ENCODE data around the gene MACROD1.

MACROD1 gene

DNA sequence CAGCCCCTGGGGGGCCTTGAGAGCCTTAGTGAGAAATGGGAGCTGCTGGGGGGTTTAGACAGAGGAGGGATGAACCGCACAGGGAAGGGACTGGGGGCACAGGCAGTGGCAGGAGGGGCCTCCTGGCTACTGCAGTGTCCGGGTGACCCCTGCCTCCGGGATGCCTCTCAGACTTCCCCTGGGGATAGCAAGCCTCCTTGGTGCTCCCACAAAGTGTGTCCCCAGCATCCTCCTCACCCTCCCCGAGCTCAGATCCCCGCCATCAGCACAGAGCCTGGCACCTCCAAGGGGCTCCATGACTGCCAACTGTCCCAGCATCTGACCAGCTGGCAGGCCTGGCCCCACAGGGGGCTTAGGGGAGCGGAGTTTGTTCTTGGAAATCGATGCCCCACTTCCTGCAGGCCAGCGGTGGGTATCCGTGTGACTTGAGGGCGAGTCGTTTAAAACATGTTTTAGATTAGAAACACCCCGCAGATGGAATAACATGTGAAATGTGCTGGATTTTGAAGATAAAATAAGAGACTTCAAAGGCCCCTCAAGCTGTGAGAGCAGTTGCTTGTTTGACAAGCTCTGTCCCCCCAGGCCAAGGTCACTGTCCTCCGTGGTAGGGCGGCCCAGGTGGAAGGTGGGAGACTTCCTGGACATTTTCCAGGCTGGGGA is 143.7 kb downstream of the MACROD1 start:
- H3K27me3 Mint-ChIP-seq = no peaks in the 10 kb centered on the region
- H3K27ac Mint-ChIP-seq = no peak overlapping the region
- H3K9me3 Mint-ChIP-seq (ENCODE audit: low read depth) = no peaks in the 10 kb centered on the region
- no peak overlapping the region for H3K4me3 Mint-ChIP-seq
- H3K4me1 Mint-ChIP-seq (ENCODE audit: low read depth) = no peaks in the 10 kb centered on the region
- H3K36me3 Mint-ChIP-seq = no peaks in the 10 kb centered on the region

DNA sequence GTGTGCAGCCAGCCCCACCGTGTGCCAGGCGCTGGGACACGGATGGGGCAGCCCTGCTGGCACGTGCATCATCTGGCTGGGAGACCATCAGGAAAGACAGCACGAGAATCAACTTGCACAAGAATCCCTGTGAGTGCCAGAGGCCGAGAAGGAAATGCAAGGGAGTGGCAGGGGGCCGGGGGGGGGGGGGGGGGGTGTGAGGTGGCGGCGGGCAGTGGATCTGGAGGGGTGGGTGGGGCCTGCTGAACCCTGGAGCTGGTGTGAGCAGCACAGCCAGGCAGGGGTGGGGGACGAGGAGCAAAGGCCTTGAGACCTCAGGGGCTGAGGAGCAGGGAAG is 144.2 kb downstream of the MACROD1 start:
- no peaks in the 10 kb centered on the region for H3K4me1 Mint-ChIP-seq (ENCODE audit: low read depth)
- no peak overlapping the region for H3K27ac Mint-ChIP-seq
- no peak overlapping the region for H3K4me3 Mint-ChIP-seq
- no peaks in the 10 kb centered on the region for H3K9me3 Mint-ChIP-seq (ENCODE audit: low read depth)
- H3K27me3 Mint-ChIP-seq = no peaks in the 10 kb centered on the region
- no peaks in the 10 kb centered on the region for H3K36me3 Mint-ChIP-seq

DNA sequence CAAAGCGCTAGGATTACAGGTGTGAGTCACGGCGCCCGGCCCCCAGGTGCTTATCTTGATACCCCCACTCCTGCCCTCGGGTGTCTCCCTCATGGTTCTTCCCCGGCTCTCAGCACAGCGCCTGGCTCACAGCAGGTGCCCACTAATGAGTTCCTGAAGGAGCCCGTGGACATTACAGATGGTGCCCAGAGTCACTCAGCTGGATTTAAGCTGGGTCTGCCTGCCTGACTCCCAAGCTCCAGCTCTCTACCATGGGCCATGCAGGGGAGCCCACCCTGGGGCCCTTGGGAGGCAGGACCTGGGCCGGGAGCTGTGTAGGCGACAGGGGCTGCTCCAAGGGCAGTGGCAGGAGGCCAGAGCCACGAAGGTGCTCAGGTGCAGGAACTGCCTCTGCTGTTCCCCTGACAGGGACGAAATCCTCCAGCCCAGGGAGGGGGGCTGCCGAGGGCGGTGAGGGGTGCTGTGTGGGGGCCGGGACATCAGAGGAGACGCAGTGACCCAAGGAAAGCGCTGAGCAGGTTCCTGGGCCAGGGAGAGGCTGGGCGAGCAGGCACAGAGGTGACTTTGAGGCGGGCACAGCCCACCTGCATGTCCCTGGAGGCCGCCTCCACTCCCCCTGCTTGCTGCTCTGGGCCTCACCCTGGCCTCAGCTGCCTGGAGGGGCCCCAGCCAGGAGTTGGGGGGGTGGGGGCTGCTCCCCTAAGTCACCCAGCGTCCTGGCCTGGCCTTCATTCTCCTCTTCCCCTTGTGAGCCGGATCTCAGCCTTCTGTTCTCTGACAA is 144.7 kb downstream of the MACROD1 start:
- Mint-ChIP-seq H3K27me3 (no peaks in the 10 kb centered on the region), H3K9me3 (ENCODE audit: low read depth) (no peaks in the 10 kb centered on the region), H3K27ac (no peak overlapping the region), H3K4me3 (no peak overlapping the region), H3K36me3 (no peaks in the 10 kb centered on the region), H3K4me1 (ENCODE audit: low read depth) (no peaks in the 10 kb centered on the region)

DNA sequence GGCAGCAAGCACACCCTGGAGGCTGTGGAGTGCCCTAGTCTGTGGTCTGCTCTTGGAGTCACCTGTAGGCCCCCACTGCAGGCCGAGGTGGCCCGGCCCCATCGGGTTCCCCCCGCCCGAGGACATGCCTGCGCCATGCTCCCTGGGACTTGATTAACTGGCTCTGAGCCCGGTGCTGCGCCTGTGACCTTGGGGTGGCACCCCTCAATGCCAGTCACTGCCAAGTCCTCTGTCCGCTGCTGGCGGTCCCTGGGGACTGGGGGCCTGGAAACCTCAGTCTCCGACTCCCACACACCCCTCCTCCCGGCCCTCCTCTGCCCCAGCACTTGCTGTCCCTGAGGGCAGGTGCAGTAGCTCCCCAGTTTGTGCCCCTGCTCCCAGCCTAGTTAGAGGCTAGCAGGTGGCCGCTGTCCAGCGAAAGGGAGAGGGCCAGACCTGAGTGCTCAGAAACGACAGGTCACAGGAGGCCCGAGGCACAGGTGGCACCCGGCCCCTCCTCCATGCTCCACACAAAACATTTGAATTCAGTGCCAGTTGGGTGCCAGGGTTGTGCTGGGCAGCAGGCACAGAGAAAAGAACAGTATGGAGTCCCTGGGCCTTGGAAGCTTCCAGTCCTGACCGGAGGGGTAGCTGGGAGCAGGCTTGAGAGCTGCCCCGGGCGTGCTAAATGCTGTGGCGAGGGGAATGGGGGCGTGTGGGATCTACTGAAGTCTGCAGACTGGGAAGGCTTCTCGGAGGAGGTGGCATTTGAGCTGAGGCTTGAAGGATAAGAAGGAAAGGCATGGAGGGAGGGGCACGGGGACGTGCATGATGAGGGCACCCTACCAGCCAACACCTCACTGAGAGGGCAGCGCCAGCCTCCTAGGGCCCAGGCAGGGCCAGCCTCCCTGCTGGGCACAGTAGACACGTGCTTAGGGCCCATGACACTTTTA is 146.5 kb downstream of the MACROD1 start:
- H3K36me3 Mint-ChIP-seq = no peaks in the 10 kb centered on the region
- no peak overlapping the region for H3K4me3 Mint-ChIP-seq
- H3K9me3 Mint-ChIP-seq (ENCODE audit: low read depth) = no peaks in the 10 kb centered on the region
- H3K27me3 Mint-ChIP-seq = no peaks in the 10 kb centered on the region
- no peak overlapping the region for H3K27ac Mint-ChIP-seq
- H3K4me1 Mint-ChIP-seq (ENCODE audit: low read depth) = no peaks in the 10 kb centered on the region

DNA sequence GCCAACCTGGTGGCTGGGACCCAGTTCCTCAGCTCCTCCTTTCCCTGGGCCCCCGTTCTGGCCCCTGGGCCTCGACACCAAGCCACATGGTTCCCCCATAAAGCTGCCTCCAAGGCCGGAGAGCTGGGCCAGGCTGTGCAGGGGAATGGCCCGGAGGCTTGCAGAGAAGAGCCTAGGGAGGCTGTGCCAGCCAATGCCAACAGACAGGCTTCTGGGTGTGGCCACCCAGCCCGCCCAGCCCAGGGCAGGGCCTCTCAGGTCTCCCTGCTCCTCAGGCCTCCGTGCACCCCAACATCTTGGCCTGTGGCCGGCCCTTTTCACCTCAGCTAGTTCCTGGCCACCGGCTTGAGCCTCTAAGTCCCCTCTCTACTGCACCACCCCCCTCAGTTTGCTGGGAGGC is 147.6 kb downstream of the MACROD1 start:
- Mint-ChIP-seq H3K27ac (no peak overlapping the region), H3K4me1 (ENCODE audit: low read depth) (no peaks in the 10 kb centered on the region), H3K9me3 (ENCODE audit: low read depth) (no peaks in the 10 kb centered on the region), H3K4me3 (no peak overlapping the region), H3K27me3 (no peaks in the 10 kb centered on the region), H3K36me3 (no peaks in the 10 kb centered on the region)

DNA sequence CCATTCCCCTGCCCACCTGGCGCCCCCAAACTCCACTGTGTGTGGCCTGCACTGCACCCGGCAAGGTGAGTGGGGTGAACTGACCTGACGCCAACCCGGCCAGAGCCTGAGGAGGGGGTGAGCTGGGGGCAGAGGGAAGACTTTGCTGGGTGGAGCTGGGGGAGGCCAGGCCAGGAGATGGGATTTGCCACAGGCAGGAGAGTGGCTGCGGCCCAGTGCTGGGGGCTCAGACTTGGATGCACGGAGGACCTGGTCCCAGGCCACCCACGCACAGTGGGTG is 148.0 kb downstream of the MACROD1 start:
- no peak overlapping the region for H3K27ac Mint-ChIP-seq
- H3K4me3 Mint-ChIP-seq = no peak overlapping the region
- H3K27me3 Mint-ChIP-seq = no peaks in the 10 kb centered on the region
- no peaks in the 10 kb centered on the region for H3K36me3 Mint-ChIP-seq
- no peaks in the 10 kb centered on the region for H3K4me1 Mint-ChIP-seq (ENCODE audit: low read depth)
- H3K9me3 Mint-ChIP-seq (ENCODE audit: low read depth) = no peaks in the 10 kb centered on the region

DNA sequence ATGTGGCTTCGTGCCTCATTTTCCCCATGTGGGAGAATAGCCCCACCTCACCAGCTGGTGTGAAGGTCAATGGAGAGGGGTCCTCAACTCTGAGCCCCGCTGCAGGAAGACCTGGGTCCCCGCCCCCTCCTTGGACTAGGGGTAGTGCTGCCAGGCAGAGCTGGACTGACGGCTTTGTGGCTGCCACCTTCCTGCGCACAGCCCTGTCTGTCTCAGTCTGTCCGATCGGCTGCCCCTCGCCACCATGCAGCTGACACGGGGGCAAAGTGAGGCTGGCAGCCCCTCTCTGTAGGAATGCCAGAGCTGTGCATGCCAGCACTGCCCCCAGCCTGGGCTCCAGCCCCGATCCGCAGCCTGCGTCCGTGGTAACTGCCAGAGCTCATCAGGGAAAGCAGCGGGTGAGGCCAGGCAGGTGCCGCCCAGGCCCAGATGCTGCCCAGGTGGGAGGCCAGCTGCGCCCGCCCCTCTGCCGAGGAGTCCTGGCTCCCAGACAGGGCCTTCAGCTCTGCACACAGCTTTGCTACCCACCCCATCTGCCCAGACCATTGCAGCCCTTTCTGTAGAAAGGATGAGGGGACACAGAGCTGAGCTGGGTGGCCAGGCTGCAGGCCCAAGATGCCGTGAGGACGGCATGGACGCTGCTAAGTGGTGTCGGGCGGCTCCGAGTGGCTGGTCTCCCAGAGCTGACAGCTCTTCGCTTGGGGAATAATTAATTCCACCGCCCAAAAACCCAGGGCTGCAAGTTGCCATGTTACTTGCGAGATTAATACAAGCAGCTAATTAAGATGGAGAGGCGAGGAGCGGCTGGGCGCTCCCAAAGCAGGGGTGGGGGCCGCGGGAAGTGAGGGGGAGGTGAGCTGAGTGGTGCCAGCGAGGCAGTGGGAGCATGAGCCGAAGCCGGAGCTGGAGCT is 149.7 kb downstream of the MACROD1 start:
- no peaks in the 10 kb centered on the region for H3K9me3 Mint-ChIP-seq (ENCODE audit: low read depth)
- no peaks in the 10 kb centered on the region for H3K4me1 Mint-ChIP-seq (ENCODE audit: low read depth)
- H3K27me3 Mint-ChIP-seq = no peaks in the 10 kb centered on the region
- peaks cover 3% of the 10 kb centered on the region for H3K36me3 Mint-ChIP-seq
- no peak overlapping the region for H3K4me3 Mint-ChIP-seq
- H3K27ac Mint-ChIP-seq = no peak overlapping the region

DNA sequence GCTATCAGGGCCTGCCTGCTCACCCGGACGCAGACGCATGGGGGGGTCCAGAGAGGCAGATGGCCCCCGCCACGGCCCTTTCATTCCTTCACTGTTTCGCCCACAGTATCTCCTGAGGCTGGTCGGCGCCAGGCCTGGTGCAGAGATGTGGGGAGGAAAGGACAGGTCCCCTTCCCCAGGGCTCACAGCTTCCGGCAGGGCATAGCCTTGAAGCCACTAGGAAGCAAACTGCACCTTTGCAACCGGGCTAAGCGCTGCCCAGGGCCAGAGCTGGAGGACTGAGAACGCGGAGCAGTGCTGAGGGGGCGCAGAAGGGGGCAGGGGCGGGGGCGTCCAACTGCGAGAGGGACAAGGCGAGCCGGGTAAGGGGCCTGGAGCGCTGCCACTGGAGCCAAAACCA is 150.4 kb downstream of the MACROD1 start:
- H3K4me3 Mint-ChIP-seq = no peak overlapping the region
- H3K27ac Mint-ChIP-seq = no peak overlapping the region
- H3K4me1 Mint-ChIP-seq (ENCODE audit: low read depth) = no peaks in the 10 kb centered on the region
- no peaks in the 10 kb centered on the region for H3K9me3 Mint-ChIP-seq (ENCODE audit: low read depth)
- H3K27me3 Mint-ChIP-seq = no peaks in the 10 kb centered on the region
- H3K36me3 Mint-ChIP-seq = peaks cover 3% of the 10 kb centered on the region

DNA sequence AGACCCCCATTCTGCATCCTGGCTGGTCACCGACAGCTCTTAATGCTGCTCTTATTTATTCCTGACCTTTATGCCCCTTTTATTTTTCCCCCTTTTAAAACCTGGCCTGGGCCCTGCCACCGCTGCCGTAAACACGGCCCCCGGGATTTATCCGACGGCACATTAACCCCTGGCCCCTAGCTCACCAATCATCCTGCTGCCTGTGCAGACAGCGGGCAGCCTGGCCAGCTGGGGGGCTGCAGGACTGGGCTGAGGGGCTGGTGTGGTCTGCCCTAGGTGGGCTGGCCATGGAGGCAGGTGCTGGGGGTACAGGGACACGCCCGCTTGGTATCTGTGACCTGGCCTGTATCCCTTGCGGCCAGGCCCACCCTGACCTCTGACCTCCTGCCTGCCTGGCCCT is 151.6 kb downstream of the MACROD1 start:
- no peaks in the 10 kb centered on the region for H3K9me3 Mint-ChIP-seq (ENCODE audit: low read depth)
- no peaks in the 10 kb centered on the region for H3K27me3 Mint-ChIP-seq
- no peak overlapping the region for H3K4me3 Mint-ChIP-seq
- H3K4me1 Mint-ChIP-seq (ENCODE audit: low read depth) = no peaks in the 10 kb centered on the region
- peaks cover 3% of the 10 kb centered on the region for H3K36me3 Mint-ChIP-seq
- H3K27ac Mint-ChIP-seq = no peak overlapping the region

DNA sequence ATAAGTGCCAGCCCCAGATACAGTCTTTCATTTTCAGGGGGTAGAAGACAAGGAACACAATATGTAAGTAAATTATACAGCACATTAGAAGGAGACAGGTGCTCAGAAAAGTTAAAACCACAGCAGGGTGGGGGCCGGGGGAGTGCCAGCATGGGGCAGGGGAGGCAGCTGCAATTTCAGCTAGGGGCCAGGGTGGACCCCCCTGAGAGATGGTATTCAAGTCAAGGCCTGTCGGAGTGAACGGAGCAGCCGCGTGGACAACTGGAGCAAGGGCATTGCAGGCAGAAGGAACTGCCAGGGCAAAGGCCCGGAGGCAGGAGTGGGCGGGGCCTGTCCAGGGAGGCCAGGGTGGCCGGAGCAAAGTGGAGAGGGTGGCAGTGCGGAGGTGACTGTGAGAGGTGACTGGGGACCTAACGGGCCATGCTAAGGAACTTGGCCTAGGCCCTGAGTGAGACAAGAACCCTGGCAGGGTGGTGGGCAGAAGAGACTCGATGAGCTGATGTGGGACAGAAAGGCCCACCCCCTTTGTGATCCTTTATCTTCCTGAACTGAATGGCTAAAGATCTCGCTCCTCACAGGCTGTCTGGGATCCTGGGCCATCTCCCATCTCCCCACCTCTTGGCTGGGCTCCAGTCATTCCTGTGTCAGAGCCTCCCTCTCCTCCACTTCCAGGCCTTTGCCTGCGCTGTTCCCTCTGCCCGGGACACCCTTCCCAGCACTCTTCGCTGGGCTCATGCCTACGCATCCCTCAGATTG is 152.6 kb downstream of the MACROD1 start:
- Mint-ChIP-seq H3K4me3 (no peak overlapping the region), H3K36me3 (peaks cover 3% of the 10 kb centered on the region)

DNA sequence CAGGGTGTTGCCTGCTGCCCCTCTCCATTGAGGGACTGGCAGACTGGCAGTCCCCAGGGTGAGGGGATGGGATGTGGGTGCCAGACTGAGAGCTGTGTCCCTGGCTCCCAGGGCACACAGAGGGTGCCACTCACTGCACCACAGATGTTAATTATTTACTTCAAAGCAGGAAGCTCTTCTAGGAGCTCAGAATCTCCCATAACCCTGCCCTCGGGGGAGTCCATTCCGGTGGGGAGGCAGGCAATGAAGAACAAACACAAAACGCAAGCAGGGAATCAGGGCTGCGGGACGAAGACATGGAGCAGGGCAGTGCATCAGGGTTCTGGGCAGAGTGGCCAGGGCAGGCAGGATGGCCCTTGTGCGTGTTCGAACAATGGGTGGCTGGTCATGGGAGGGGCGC is 154.5 kb downstream of the MACROD1 start:
- Mint-ChIP-seq H3K4me3 (no peak overlapping the region), H3K27ac (no peak overlapping the region), H3K36me3 (peaks cover 3% of the 10 kb centered on the region), H3K27me3 (peaks cover 9% of the 10 kb centered on the region), H3K9me3 (ENCODE audit: low read depth) (no peaks in the 10 kb centered on the region), H3K4me1 (ENCODE audit: low read depth) (peaks cover 11% of the 10 kb centered on the region)

More for the DNA sequence above, 152.6 kb downstream of the MACROD1 start:
- H3K27me3 Mint-ChIP-seq = peaks cover 3% of the 10 kb centered on the region
- no peak overlapping the region for H3K27ac Mint-ChIP-seq
- H3K4me1 Mint-ChIP-seq (ENCODE audit: low read depth) = no peaks in the 10 kb centered on the region
- H3K9me3 Mint-ChIP-seq (ENCODE audit: low read depth) = no peaks in the 10 kb centered on the region

DNA sequence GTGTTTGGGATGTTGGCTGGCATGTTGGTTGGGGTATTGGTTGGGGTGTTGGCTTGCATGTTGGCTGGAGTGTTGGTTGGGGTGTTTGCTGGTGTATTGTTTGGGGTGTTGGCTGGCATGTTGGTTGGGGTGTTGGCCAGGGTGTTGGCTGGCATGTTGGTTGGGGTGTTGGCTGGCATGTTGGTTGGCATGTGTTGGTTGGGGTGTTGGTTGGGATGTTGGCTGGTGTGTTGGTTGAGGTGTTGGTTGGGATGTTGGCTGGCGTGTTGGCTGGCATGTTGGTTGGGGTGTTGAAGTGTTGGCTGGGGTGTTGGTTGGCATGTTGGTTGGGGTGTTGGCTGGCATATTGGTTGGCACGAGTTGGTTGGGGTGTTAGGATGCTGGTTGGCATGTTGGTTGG is 155.1 kb downstream of the MACROD1 start:
- H3K4me1 Mint-ChIP-seq (ENCODE audit: low read depth) = peaks cover 11% of the 10 kb centered on the region
- H3K27ac Mint-ChIP-seq = no peak overlapping the region
- H3K4me3 Mint-ChIP-seq = no peak overlapping the region
- H3K36me3 Mint-ChIP-seq = peaks cover 3% of the 10 kb centered on the region
- H3K27me3 Mint-ChIP-seq = peaks cover 12% of the 10 kb centered on the region
- H3K9me3 Mint-ChIP-seq (ENCODE audit: low read depth) = no peaks in the 10 kb centered on the region

DNA sequence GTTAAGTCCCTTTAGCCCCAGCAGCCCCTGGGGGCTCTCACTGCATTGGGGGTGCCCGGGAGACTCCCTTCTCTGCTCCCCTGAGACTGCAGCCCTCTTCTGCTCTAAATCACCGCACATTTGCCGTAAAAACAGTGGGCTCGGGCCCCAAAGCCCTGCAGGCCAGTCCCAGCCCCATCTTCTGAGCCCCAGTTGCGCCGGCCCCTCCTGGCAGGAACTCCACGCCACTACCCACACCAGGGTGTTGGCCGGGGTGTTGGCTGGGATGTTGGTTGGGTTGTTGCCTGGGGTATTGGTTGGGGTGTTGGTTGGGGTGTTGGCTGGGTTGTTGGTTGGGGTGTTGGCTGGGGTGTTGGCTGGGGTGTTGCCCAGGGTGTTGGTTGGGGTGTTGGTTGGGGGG is 156.2 kb downstream of the MACROD1 start:
- Mint-ChIP-seq H3K4me3 (no peak overlapping the region), H3K27me3 (peaks cover 12% of the 10 kb centered on the region), H3K4me1 (ENCODE audit: low read depth) (peaks cover 11% of the 10 kb centered on the region), H3K9me3 (ENCODE audit: low read depth) (no peaks in the 10 kb centered on the region), H3K27ac (no peak overlapping the region), H3K36me3 (peaks cover 3% of the 10 kb centered on the region)

All from activated naive CD8-positive, alpha-beta T cell (primary cell).